ENCODE data around the gene SPATA7. TPM values are rescaled to one million over a fixed set of nuclear protein-coding genes. Genes with fewer than 3 reads are reported as not detected.

The SPATA7 gene
- total RNA-seq, 4 donors from 2014 or later: 7.9 to 23.0 (median 14.6) TPM

DNA sequence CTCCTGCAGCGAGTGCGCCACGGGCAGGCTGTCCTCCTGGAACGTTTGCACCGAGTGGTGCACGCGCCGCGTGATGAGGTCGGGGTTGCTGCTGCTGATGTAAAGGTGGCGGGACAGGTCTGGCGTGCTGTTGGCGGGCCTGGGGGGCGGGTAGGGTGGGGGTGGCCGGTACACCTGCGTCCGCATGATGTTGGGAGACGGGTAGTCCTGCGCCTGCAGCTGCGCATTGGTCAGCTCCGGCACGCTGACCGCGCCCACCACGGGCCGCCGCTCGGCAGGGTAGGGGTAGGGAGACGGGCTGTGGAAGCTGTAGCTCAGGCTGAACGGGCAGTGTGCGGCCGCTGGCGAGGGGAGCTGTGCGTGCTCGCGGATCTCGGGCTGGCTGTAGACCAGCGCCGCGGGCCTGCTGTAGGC lies 94.1 kb downstream of the SPATA7 start:
- DNase-seq (ENCODE audit: low spot score) (no peak), ATAC-seq (ENCODE audit: low FRiP score) (no peak)
- TF ChIP-seq, protein P1, sequence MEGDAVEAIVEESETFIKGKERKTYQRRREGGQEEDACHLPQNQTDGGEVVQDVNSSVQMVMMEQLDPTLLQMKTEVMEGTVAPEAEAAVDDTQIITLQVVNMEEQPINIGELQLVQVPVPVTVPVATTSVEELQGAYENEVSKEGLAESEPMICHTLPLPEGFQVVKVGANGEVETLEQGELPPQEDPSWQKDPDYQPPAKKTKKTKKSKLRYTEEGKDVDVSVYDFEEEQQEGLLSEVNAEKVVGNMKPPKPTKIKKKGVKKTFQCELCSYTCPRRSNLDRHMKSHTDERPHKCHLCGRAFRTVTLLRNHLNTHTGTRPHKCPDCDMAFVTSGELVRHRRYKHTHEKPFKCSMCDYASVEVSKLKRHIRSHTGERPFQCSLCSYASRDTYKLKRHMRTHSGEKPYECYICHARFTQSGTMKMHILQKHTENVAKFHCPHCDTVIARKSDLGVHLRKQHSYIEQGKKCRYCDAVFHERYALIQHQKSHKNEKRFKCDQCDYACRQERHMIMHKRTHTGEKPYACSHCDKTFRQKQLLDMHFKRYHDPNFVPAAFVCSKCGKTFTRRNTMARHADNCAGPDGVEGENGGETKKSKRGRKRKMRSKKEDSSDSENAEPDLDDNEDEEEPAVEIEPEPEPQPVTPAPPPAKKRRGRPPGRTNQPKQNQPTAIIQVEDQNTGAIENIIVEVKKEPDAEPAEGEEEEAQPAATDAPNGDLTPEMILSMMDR (IDR thresholded peaks at IDR 0.05): no peak

DNA sequence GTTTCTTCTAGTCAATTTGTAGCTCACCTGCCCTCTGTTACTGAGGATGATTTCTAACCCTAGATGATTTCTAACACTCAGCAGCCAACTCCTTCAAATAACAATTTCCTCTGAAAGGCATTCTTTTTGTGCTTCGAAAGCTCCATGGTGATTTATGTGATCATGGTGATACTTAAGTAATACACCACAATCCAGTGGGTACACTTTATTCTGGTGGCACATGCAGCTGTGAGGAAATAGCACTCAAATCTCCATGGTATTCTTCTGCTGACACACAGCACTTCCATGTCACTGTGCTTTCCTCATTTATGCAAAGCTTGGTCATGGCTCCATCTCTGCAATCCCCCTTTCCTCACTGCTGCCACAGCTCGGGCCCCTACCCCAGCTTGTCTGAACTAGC lies 95.6 kb downstream of the SPATA7 start:
- no peak for ATAC-seq (ENCODE audit: low FRiP score)

DNA sequence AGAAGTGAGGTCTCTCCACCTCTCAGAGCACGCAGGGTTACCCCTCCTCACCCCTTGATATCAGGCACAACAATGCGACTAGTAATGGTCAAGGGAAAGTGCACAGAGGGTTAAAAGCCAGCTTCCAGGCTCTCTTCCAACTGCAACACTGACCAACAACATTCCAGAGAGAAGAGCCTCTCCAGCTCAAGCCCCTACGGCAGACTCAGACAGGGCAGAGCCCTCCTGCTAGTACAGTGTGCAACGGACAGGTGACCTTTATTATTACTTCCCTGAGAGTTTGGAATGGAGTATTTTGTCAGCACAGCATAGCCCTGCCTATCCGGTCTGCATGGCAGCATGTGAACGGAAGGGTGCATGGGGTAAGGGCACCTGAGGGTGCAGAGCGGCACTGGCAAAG lies 96.3 kb downstream of the SPATA7 start:
- ATAC-seq (ENCODE audit: low FRiP score) (peak; percentile 11), DNase-seq (ENCODE audit: low spot score) (no peak)
- TF ChIP-seq, protein P1 (IDR thresholded peaks at IDR 0.05): no peak

More for the DNA sequence above, 95.6 kb downstream of the SPATA7 start:
- TF ChIP-seq, protein P1 (IDR thresholded peaks at IDR 0.05): no peak
- no peak for DNase-seq (ENCODE audit: low spot score)

DNA sequence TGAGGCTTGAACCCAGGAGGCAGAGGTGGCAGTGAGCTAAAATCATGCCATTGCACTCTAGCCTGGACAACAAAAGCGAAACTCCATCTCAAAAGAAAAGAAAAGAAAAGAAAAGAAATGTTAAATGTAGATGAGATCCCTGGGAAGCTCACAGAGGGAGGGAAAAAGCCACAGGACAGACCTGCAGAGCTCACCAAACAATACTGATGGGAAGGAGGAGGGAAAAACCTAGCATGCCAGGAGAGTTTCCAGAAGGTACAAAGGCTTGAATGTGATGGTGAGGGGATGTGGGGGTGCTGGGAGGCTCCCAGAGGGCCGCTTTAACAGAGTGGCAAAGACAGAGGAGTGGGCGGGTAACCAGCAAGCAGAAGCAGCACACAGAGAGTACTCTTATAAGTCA lies 97.1 kb downstream of the SPATA7 start:
- TF ChIP-seq, protein P1 (IDR thresholded peaks at IDR 0.05): no peak
- no peak for DNase-seq (ENCODE audit: low spot score)
- no peak for ATAC-seq (ENCODE audit: low FRiP score)

Other genes starting within 250 kb of the SPATA7 start
- gene KCNK10, start 62.4 kb upstream of the SPATA7 start, total RNA-seq: not detected
- 10 to 100 TPM in 3 of 4 donors, 1 to 10 TPM in 1; 9.1 to 19.7 (median 14.8) TPM for gene PTPN21, start 169.3 kb downstream of the SPATA7 start, total RNA-seq
- 10 to 100 TPM; 66.2 to 72.8 (median 69.5) TPM for gene ZC3H14, start 177.4 kb downstream of the SPATA7 start, total RNA-seq

Data from omental fat pad (tissue), 4 donors.